ENCODE data around the gene TBK1. TPM values are rescaled to one million over a fixed set of nuclear protein-coding genes. Genes with fewer than 3 reads are reported as not detected.

TBK1 gene
- 21.3 to 26.2 TPM (median 24.6 TPM) in 5 replicates for total RNA-seq (2022; extraction: Qiagen RNA extraction; ENCODE audit: low read depth)

DNA sequence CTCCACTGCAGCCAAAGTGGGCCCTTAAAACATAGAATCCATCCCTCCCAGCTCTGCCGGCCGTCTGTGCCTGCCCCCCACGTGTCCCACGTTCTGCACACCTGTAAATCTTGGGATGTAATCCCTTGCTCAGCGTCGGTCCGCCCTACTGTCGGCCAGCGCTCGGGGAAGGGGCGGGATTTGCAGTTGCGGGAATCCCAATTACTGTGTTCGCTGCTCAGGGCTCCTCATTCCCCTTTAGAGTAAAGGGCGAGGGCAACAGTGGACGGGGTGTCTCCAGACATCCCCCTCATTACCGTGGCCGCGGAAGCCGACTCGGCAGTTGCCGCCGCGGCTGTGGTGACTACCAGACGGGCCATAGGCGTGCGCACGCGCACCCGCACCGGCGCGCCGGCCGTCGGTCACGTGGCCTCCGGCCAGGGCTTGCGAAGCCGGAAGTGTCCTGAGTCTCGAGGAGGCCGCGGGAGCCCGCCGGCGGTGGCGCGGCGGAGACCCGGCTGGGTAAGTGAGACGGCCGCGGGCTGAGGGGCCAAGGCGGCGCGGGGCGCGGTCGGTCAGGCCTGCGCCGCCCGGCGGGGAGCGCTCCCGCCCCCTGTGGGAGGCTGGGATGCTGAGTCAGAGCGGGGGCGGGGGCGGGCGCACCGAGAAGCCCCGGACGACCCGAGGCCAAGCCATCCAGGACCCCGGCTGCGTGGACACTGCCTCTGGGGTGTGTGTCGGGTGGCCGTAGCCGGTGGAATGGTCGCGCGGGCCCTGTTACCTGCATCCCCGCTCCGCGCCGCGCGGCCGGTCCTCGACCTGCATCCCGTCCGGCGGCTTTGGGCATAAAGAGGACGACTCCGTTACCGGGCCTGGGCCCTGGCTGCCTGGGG lies at the start of gene TBK1:
TBK1 (plus strand) TSS at position 434 of the 872 bp plus-strand sequence. CDS start 3,751 bp downstream, outside the sequence.

DNA sequence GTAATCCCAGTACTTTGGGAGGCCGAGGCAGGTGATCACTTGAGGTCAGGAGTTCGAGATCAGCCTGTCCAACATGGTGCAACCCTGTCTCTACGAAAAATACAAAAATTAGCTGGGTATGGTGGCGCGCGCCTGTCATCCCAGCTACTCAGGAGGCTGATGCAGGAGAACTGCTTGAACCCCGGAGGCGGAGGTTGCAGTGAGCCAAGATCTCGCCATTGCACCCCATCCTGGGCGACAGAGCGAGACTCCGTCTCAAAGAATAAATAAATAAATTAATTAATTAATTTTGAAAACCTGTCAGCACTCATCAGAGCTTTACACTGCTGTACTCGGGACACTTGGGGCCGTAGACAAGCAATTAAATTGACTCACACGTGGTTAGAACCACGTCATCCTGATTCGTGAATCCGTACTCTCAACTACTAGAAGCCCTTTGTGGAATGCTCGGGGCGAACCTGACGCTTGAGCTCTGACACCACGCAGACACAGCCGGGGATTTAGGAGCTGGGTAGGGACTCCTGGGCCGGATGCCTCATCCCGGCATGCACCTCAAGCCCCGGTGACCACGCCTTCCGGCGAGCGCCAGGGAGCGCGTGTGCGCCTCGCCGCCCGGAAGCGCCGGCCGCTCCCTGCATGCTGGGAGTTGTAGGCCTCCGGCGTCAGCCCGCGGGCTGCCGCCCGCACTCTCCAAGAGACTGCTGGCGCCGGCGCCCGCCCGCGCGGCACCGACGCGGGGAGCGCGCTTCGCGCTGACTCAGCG lies 48.0 kb upstream of the TBK1 start, which contains the start of gene XPOT:
XPOT (plus strand) TSS at position 686 of the 763 bp plus-strand sequence. CDS start 5,644 bp downstream, outside the sequence.

Other genes with a start within 250 kb of the TBK1 start
- gene KICS2, start 229.8 kb upstream of the TBK1 start, total RNA-seq (2022; extraction: Qiagen RNA extraction; ENCODE audit: low read depth): 7.5 to 8.5 TPM (median 7.8 TPM) in 5 replicates
- gene C12orf56, start 61.4 kb upstream of the TBK1 start, total RNA-seq (2022; extraction: Qiagen RNA extraction; ENCODE audit: low read depth): 0.03 to 0.24 TPM (median 0.03 TPM) in 3 of 5 replicates, not detected in the others
- 44.6 to 51.9 TPM (median 46.9 TPM) in 5 replicates for gene XPOT, start 47.7 kb upstream of the TBK1 start, total RNA-seq (2022; extraction: Qiagen RNA extraction; ENCODE audit: low read depth)
- gene RASSF3, start 158.4 kb downstream of the TBK1 start, total RNA-seq (2022; extraction: Qiagen RNA extraction; ENCODE audit: low read depth): 24.8 to 33.6 TPM (median 29.4 TPM) in 5 replicates